Peyer's patch (tissue), 4 donors: ENCODE data around the gene HAUS3. TPM values are rescaled to one million over a fixed set of nuclear protein-coding genes. Genes with fewer than 3 reads are reported as not detected.

Source experiments
- DNase-seq, 3 donors: peaks; one replicate each; pipeline ENCODE4 v3.0.0-alpha.2; 2017 to 2019
- H3K27ac ChIP-seq, 4 donors: fragments of 200-600 bp; sonication (generic); one replicate each; pipeline ENCODE4 v1.5.1; 2016 to 2019
- H3K27me3 ChIP-seq, 2 donors: fragments of 200-600 bp; sonication (generic); one replicate each; pipeline ENCODE4 v1.5.1; 2019
- H3K36me3 ChIP-seq, 3 donors: fragments of 200-600 bp; sonication (generic); one replicate each; pipeline ENCODE4 v1.5.1; 2016 to 2019
- H3K4me1 ChIP-seq, 4 donors: fragments of 200-600 bp; sonication (generic); one replicate each; pipeline ENCODE4 v1.5.1; 2016 to 2019
- H3K4me3 ChIP-seq, 4 donors: fragments of 200-600 bp; sonication (generic); 1 replicate in 3 of 4; 2 replicates in 1 of 4; pipeline ENCODE4 v1.5.1; 2016 to 2019; ENCODE audit warnings: mild to moderate bottlenecking in 1 of 4
- H3K9me3 ChIP-seq, 4 donors: fragments of 200-600 bp; sonication (generic); one replicate each; pipeline ENCODE4 v1.5.1; 2016 to 2019; ENCODE audit warnings: mild to moderate bottlenecking in 1 of 4
- CTCF ChIP-seq, 6 experiments: fragments of 450-650 bp in 4 of 6; fragments of 200-600 bp in 2 of 6; sonication (generic) in 1 of 6; IDR thresholded peaks; one replicate each; pipeline ENCODE4 v1.5.1; 2017 to 2019; ENCODE audit warnings: antibody characterized with exemption in 6 of 6, mild to moderate bottlenecking in 3 of 6, moderate library complexity in 1 of 6
- POLR2A ChIP-seq, 2 donors: fragments of 450-650 bp; IDR thresholded peaks; one replicate each; pipeline ENCODE4 v1.5.1; 2017; ENCODE audit warnings: antibody characterized with exemption in 2 of 2, mild to moderate bottlenecking in 2 of 2, moderate library complexity in 2 of 2
- small RNA-seq, 2 donors: library from RNA; depleted of rRNA; stranded (forward); fragments of <200 nt; gene quantifications; one replicate each; pipeline ENCODE3, GENCODE V24; 2016
- total RNA-seq, 4 donors: library from RNA; depleted of rRNA; stranded (reverse); fragments of >200 nt; gene quantifications; one replicate each; pipeline ENCODE4 v1.1.0, GENCODE V29; 2016

HAUS3 gene
- total RNA-seq, 4 donors from 2014 or later: 8.6 to 11.6 (median 9.0) TPM

GRCh38 chr4:2182994-2183393, 58.9 kb downstream of the HAUS3 start:
- Histone ChIP-seq H3K27me3 (no peaks in the 10 kb centered on the region), H3K27ac (no peak overlapping the region), H3K9me3 (no peaks in the 10 kb centered on the region), H3K4me1 (no peaks in the 10 kb centered on the region), H3K4me3 (no peak overlapping the region), H3K36me3 (no peaks in the 10 kb centered on the region)
- DNase-seq: no peak
- no peak for TF ChIP-seq CTCF (IDR thresholded peaks at IDR 0.05)
- no peak for TF ChIP-seq POLR2A (IDR thresholded peaks at IDR 0.05)

- TF ChIP-seq POLR2A (IDR thresholded peaks at IDR 0.05) (no peak), CTCF (IDR thresholded peaks at IDR 0.05) (no peak)
- DNase-seq: no peak
- H3K27ac ChIP-seq: no peak overlapping the region
- no peaks in the 10 kb centered on the region for H3K4me1 ChIP-seq
- H3K27me3 ChIP-seq: no peaks in the 10 kb centered on the region
- H3K36me3 ChIP-seq: no peaks in the 10 kb centered on the region
- H3K4me3 ChIP-seq: no peak overlapping the region
- H3K9me3 ChIP-seq: no peaks in the 10 kb centered on the region
Observed at GRCh38 chr4:2180410-2180809, 61.5 kb downstream of the HAUS3 start.

- H3K4me1 ChIP-seq: no peaks in the 10 kb centered on the region
- TF ChIP-seq POLR2A (IDR thresholded peaks at IDR 0.05) (no peak), CTCF (IDR thresholded peaks at IDR 0.05) (no peak)
Observed at GRCh38 chr4:2179717-2180116, 62.2 kb downstream of the HAUS3 start.

GRCh38 chr4:2178986-2179385, 62.9 kb downstream of the HAUS3 start:
- no peak for DNase-seq
- no peak for TF ChIP-seq CTCF (IDR thresholded peaks at IDR 0.05)
- no peak for TF ChIP-seq POLR2A (IDR thresholded peaks at IDR 0.05)
- H3K27ac ChIP-seq: no peak overlapping the region
- H3K4me1 ChIP-seq: no peaks in the 10 kb centered on the region
- no peak overlapping the region for H3K4me3 ChIP-seq
- H3K9me3 ChIP-seq: no peaks in the 10 kb centered on the region
- no peaks in the 10 kb centered on the region for H3K27me3 ChIP-seq
- no peaks in the 10 kb centered on the region for H3K36me3 ChIP-seq

More at GRCh38 chr4:2179717-2180116, 62.2 kb downstream of the HAUS3 start:
- no peak for DNase-seq
- Histone ChIP-seq H3K4me3 (no peak overlapping the region), H3K36me3 (no peaks in the 10 kb centered on the region), H3K27ac (no peak overlapping the region), H3K9me3 (no peaks in the 10 kb centered on the region), H3K27me3 (no peaks in the 10 kb centered on the region)

Small RNA genes lying within 50 kb of the gene (small RNA-seq; reads per million reads assigned to genes)
- 0 reads per million in 2 donors for gene COX6B1P5

Other genes starting within 250 kb of the HAUS3 start
- 10 to 100 TPM; 27.7 to 56.9 (median 42.8) TPM for gene NELFA, start 233.1 kb downstream of the HAUS3 start, total RNA-seq
- gene NAT8L, start 182.8 kb downstream of the HAUS3 start, total RNA-seq: under 1 TPM in 1 of 4 donors, not detected in 3; 0.27 TPM
- 1 to 10 TPM in 3 of 4 donors, under 1 TPM in 1; 0.70 to 6.6 (median 3.2) TPM for gene POLN, start within 50 bp of the HAUS3 start, total RNA-seq
- 10 to 100 TPM; 28.9 to 52.5 (median 44.0) TPM for gene MXD4, start 20.0 kb upstream of the HAUS3 start, total RNA-seq
- gene ZFYVE28, start 176.5 kb upstream of the HAUS3 start, total RNA-seq: 100 to 1,000 TPM in 1 of 4 donors, 10 to 100 TPM in 3; 20.6 to 153 (median 63.2) TPM
- 1 to 10 TPM in 1 of 4 donors, under 1 TPM in 1, not detected in 2; 0.80 to 1.2 TPM for gene CFAP99, start 176.8 kb upstream of the HAUS3 start, total RNA-seq
- 10 to 100 TPM; 42.2 to 99.0 (median 50.1) TPM for gene RNF4, start 227.0 kb upstream of the HAUS3 start, total RNA-seq